Activated T-helper 1 cell treated with anti-CD3 and anti-CD28 coated beads, Interleukin-12 subunit alpha, Interleukin-12 subunit beta, Interleukin-2, Interleukin-4 antibody, amounts not matched to agents 30 ng/mL and 10 ng/mL and 1 ng/mL, durations not matched to agents 14 hours and 24 hours and 36 hours (primary cell): Measurements from ENCODE around the gene PPP1CB. TPM values are rescaled to one million over a fixed set of nuclear protein-coding genes. Genes with fewer than 3 reads are reported as not detected.
"Not testable (repeated sequence)": the region's sequence is repeated elsewhere in the genome, so short reads cannot be mapped to it uniquely, and the experiment has no call there.

Experiments
- DNase-seq: peaks from one replicate; pipeline ENCODE4 v3.0.0; 2021; ENCODE audit warnings: low spot score
- H3K27ac Mint-ChIP-seq: one replicate; pipeline ENCODE4 v1.8.0; 2021; ENCODE audit warnings: mild to moderate bottlenecking, mixed read lengths
- H3K27me3 Mint-ChIP-seq: one replicate; pipeline ENCODE4 v1.8.0; 2022; ENCODE audit warnings: mild to moderate bottlenecking, moderate library complexity, mixed read lengths; ENCODE audit not compliant: insufficient read depth
- H3K36me3 Mint-ChIP-seq: one replicate; pipeline ENCODE4 v1.8.0; 2021; ENCODE audit warnings: low read depth, mixed read lengths
- H3K4me1 Mint-ChIP-seq: one replicate; pipeline ENCODE4 v1.8.0; 2021; ENCODE audit warnings: low read depth, mixed read lengths
- H3K4me3 Mint-ChIP-seq: one replicate; pipeline ENCODE4 v1.8.0; 2021; ENCODE audit warnings: mild to moderate bottlenecking, moderate library complexity, mixed read lengths
- H3K9me3 Mint-ChIP-seq: one replicate; pipeline ENCODE4 v1.8.0; 2021; ENCODE audit warnings: mixed read lengths
- intact Hi-C: fragments of 100-400 bp; cut with micrococcal nuclease; formaldehyde crosslinking; loops from one replicate; pipeline ENCODE4 v1.15.1; 2024
- total RNA-seq: library from RNA; stranded (reverse); gene quantifications from 2 replicates; pipeline ENCODE4 v1.2.3, GENCODE V29; 2022

The PPP1CB gene
- total RNA-seq, 1 donor from 2014 or later: 262 TPM

GRCh38 chr2:28766070-28766469, 14.4 kb downstream of the PPP1CB start:
- Mint-ChIP-seq H3K9me3 (no peaks in the 10 kb centered on the region), H3K27me3 (no peaks in the 10 kb centered on the region), H3K36me3 (peaks cover 19% of the 10 kb centered on the region), H3K4me3 (no peak overlapping the region), H3K4me1 (peaks cover 38% of the 10 kb centered on the region), H3K27ac (no peak overlapping the region)
- DNase-seq: no peak
- intact Hi-C loops: no loop called here

DNA sequence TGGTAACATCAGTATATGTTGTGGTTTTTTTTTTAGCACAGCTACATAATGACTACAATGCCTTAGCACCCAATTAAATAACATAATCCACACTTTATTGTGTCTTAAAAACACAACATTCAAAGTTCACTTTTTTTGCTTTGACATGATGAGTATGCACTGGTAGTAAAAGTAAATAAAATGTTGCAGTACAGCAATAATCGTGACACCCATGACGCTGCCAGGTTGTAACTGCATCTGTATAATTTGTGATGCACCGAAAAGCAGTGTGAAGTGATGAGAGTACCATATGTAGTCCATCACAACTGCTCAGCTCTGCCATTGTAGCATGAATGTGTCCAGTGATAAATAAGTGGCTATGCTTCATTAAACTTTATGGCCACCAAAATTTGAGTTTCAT, 15.7 kb downstream of the PPP1CB start:
- H3K27ac Mint-ChIP-seq: no peak overlapping the region
- H3K4me3 Mint-ChIP-seq: no peak overlapping the region
- H3K4me1 Mint-ChIP-seq: peaks cover 41% of the 10 kb centered on the region
- H3K9me3 Mint-ChIP-seq: no peaks in the 10 kb centered on the region
- DNase-seq: no peak
- H3K36me3 Mint-ChIP-seq: peaks cover 15% of the 10 kb centered on the region
- H3K27me3 Mint-ChIP-seq: no peaks in the 10 kb centered on the region
- intact Hi-C loops: no loop called here

GRCh38 chr2:28768422-28768821, 16.8 kb downstream of the PPP1CB start:
- no peaks in the 10 kb centered on the region for H3K27me3 Mint-ChIP-seq
- H3K27ac Mint-ChIP-seq: no peak overlapping the region
- H3K36me3 Mint-ChIP-seq: peaks cover 12% of the 10 kb centered on the region
- intact Hi-C loops: no loop called here
- H3K4me3 Mint-ChIP-seq: no peak overlapping the region
- no peak for DNase-seq
- no peaks in the 10 kb centered on the region for H3K9me3 Mint-ChIP-seq
- H3K4me1 Mint-ChIP-seq: peaks cover 38% of the 10 kb centered on the region

- Mint-ChIP-seq H3K4me1 (peaks cover 43% of the 10 kb centered on the region), H3K9me3 (no peaks in the 10 kb centered on the region), H3K27ac (no peak overlapping the region), H3K36me3 (peaks cover 9% of the 10 kb centered on the region), H3K4me3 (no peak overlapping the region), H3K27me3 (no peaks in the 10 kb centered on the region)
- intact Hi-C loops: no loop called here
- DNase-seq: no peak
Measured at GRCh38 chr2:28768952-28769351, 17.3 kb downstream of the PPP1CB start.

DNA sequence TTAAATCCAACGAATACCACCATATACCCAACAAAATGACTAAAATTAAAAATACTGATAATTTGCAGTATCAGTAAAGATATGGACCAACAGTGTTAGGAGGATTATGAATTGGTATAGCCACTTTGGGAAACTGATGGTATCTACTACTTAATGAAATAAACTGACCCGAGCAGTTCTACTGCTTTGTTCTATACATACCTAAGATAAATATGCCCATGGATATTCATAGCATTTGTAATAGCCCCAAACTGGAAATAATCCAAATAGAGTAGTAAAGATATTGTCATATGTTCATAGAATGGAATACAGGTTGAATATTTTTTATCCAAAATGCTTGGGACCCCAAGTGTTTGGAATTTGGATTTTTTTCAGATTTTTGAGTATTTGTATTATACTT, 20.7 kb downstream of the PPP1CB start:
- H3K27ac Mint-ChIP-seq: no peak overlapping the region
- H3K4me1 Mint-ChIP-seq: peaks cover 35% of the 10 kb centered on the region
- DNase-seq: no peak
- H3K4me3 Mint-ChIP-seq: no peak overlapping the region
- H3K9me3 Mint-ChIP-seq: no peaks in the 10 kb centered on the region
- intact Hi-C loops: no loop called here
- H3K36me3 Mint-ChIP-seq: peaks cover 5% of the 10 kb centered on the region
- no peaks in the 10 kb centered on the region for H3K27me3 Mint-ChIP-seq

DNA sequence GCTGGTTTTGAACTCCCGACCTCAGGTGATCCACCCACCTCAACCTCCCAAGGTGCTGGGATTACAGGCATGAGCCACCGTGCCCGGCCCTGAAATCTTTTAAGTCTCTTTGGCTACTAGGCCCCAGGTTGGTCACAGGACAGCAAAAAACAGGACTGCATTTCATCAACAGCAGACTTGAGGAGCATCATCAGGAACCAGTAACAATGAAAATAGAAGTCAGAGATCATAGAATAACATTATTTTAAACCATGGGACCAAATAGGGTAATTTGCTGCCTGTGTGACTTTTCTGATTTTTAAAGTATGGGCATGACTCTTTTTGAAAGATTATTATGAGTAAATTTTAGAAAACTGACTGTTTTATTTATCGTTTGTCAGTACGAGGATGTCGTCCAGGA, 24.8 kb downstream of the PPP1CB start:
- no peak for DNase-seq
- Mint-ChIP-seq H3K27me3 (no peaks in the 10 kb centered on the region), H3K4me1 (peaks cover 27% of the 10 kb centered on the region), H3K27ac (no peak overlapping the region), H3K36me3 (peaks cover 19% of the 10 kb centered on the region), H3K9me3 (no peaks in the 10 kb centered on the region), H3K4me3 (no peak overlapping the region)
- intact Hi-C loops: no loop called here

DNA sequence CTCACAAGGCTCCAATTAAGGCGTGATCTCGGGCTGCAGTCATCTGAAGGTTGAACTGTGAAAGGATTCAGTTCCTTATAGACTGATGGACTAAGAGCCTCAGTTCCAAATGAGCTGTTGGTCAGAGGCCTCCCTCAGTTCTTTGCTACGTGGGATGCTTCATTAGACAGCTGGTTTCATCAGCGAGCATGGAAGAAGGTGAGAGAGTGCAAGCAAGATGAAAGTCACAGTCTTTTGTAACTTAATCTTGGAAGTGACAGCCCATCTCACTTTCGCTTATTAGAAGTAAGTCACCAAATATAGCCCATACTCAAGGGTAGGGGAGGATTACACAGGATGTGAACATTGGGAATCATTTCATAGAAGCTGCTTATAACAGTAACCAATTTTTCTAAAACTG, 26.8 kb downstream of the PPP1CB start:
- peaks cover 29% of the 10 kb centered on the region for H3K36me3 Mint-ChIP-seq
- peaks cover 22% of the 10 kb centered on the region for H3K4me1 Mint-ChIP-seq
- no peaks in the 10 kb centered on the region for H3K27me3 Mint-ChIP-seq
- intact Hi-C loops: no loop called here
- no peak overlapping the region for H3K4me3 Mint-ChIP-seq
- no peak for DNase-seq
- H3K27ac Mint-ChIP-seq: no peak overlapping the region
- no peaks in the 10 kb centered on the region for H3K9me3 Mint-ChIP-seq

DNA sequence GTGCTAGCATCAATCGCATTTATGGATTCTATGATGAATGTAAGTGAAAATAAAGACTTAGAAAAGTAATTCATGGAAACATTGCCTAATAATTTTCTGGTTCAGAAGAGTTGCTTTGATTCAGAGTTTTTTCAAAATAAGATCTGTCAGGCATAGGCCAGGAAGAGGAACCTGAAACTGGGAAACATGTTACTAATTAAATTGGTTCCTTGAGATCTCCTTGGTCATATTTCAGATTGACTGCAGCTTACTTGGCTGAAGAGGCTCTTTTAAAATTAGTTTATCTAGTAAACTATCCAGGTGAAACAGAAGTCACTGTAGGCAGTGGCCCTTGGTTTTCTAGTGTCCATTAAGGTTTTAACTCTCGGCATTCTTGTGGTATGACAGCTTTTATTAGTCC, 27.4 kb downstream of the PPP1CB start:
- Mint-ChIP-seq H3K4me1 (peaks cover 16% of the 10 kb centered on the region), H3K36me3 (peaks cover 30% of the 10 kb centered on the region), H3K27ac (no peak overlapping the region), H3K4me3 (no peak overlapping the region), H3K9me3 (no peaks in the 10 kb centered on the region), H3K27me3 (no peaks in the 10 kb centered on the region)
- intact Hi-C loops: no loop called here
- DNase-seq: no peak

DNA sequence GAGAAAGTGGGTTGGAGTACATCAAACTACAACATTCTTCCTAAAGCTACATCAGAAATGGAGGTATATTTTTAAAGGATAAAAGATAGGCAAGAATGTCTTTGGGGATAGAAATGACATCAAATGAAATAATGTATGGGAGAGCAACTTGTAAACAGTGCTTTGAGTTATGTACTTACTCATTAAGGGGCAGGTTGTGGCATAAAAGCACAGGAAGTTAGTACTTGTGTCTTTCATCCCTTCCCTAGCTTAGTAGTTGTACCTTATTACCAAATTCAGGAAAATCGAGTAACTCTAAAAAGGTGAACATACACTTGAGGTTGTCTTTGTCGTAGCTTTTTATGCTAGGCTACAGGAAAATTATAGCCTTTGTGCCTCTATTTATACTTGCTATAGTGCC, 28.9 kb downstream of the PPP1CB start:
- Mint-ChIP-seq H3K9me3 (no peaks in the 10 kb centered on the region), H3K4me1 (peaks cover 14% of the 10 kb centered on the region), H3K36me3 (peaks cover 30% of the 10 kb centered on the region), H3K4me3 (no peak overlapping the region), H3K27ac (peak overlapping the region; percentile 27), H3K27me3 (no peaks in the 10 kb centered on the region)
- DNase-seq: no peak
- intact Hi-C loops: no loop called here

- no peak overlapping the region for H3K4me3 Mint-ChIP-seq
- intact Hi-C loops: no loop called here
- H3K9me3 Mint-ChIP-seq: no peaks in the 10 kb centered on the region
- H3K27ac Mint-ChIP-seq: no peak overlapping the region
- H3K36me3 Mint-ChIP-seq: peaks cover 36% of the 10 kb centered on the region
- H3K27me3 Mint-ChIP-seq: no peaks in the 10 kb centered on the region
- no peak for DNase-seq
- H3K4me1 Mint-ChIP-seq: peaks cover 14% of the 10 kb centered on the region
Measured at GRCh38 chr2:28782423-28782822, 30.8 kb downstream of the PPP1CB start.

GRCh38 chr2:28784570-28784969, 32.9 kb downstream of the PPP1CB start:
- H3K9me3 Mint-ChIP-seq, intact Hi-C loops, DNase-seq, H3K27me3 Mint-ChIP-seq, H3K4me3 Mint-ChIP-seq, H3K4me1 Mint-ChIP-seq, H3K27ac Mint-ChIP-seq: not testable (repeated sequence)
- peaks cover 40% of the 10 kb centered on the region for H3K36me3 Mint-ChIP-seq

DNA sequence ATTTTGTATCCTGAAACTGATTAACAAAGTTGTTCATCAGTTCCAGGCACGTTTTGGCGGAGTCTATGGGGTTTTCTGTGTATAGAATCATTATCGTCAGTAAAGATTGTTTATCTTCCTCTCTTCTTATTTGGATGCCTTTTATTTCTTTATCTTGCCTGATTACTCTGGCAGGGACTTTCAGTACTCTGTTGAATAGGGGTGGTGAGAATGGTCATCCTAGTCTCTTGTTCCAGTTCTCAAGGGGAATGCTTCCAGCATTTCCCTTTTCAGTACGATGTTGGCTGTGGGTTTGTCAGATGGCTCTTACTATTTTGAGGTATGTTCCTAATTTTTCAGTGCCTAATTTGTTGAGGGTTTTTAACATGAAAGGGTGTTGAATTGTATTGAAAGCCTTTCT, 45.0 kb downstream of the PPP1CB start:
- no peak overlapping the region for H3K27ac Mint-ChIP-seq
- peaks cover 51% of the 10 kb centered on the region for H3K36me3 Mint-ChIP-seq
- H3K4me1 Mint-ChIP-seq: peaks cover 31% of the 10 kb centered on the region
- no peaks in the 10 kb centered on the region for H3K27me3 Mint-ChIP-seq
- intact Hi-C loops: no loop called here
- H3K9me3 Mint-ChIP-seq: no peaks in the 10 kb centered on the region
- DNase-seq: no peak
- H3K4me3 Mint-ChIP-seq: no peak overlapping the region

DNA sequence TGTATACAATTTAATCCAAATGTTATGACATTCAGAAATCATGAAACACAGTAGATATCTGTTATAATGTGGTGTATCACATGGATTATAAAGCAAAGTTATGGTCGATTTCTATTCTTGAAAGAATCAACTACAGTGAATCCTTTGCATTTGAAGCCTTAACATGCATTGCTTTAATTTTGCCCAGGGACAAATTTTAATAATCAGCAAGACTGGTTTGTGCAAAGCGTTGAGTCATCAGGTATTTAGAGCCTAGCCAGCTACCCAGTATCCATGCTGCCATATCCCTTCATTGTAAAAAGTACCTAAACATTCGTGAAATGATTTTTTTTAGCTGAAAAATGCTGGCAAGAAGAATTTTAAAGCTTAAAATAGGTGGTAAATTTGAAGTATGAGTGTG, 50.1 kb downstream of the PPP1CB start:
- Mint-ChIP-seq H3K4me3 (no peak overlapping the region), H3K4me1 (peaks cover 17% of the 10 kb centered on the region), H3K36me3 (peaks cover 37% of the 10 kb centered on the region), H3K9me3 (no peaks in the 10 kb centered on the region), H3K27ac (no peak overlapping the region), H3K27me3 (no peaks in the 10 kb centered on the region)
- intact Hi-C loops: no loop called here
- DNase-seq: no peak

DNA sequence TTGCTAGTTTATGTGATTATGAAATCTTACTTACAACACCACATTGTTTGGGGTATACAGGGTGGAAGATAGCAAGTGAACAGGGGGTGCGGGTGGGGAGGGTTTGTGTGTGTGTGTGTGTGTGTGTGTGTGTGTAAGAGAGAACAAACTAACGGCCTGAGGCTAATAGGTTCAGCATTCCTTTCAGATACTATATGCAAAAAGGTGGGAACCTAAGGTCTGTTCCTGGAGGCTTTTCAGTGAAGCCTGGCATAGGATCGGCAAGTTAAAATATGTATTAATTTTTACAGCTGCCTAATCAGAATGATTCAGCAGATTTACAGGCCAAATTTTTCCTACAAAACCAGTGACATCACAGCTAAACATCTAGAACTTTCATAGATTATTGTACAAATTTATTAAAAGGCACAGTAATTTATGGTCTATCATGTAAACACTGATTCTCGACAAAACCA, 51.4 kb downstream of the PPP1CB start:
- Mint-ChIP-seq H3K4me3 (no peak overlapping the region), H3K27ac (no peak overlapping the region), H3K27me3 (no peaks in the 10 kb centered on the region), H3K9me3 (no peaks in the 10 kb centered on the region), H3K4me1 (peaks cover 5% of the 10 kb centered on the region), H3K36me3 (peaks cover 26% of the 10 kb centered on the region)
- intact Hi-C loops: no loop called here
- DNase-seq: no peak
